ENCODE measurements around the gene ACTL6B.

GRCh38 chr7:100676501-100677306 is 20.5 kb upstream of the ACTL6B start:
- TF ChIP-seq YY1 (IDR thresholded peaks at IDR 0.05; ENCODE audit: insufficient read depth, insufficient read length) = no peak
- no peak for TF ChIP-seq ZNF274 (IDR thresholded peaks at IDR 0.05; ENCODE audit: low read depth, low read length)
